CD14-positive monocyte (primary cell): ENCODE data around the gene UNK. TPM values are rescaled to one million over a fixed set of nuclear protein-coding genes. Genes with fewer than 3 reads are reported as not detected.

Experiments used
- DNase-seq, 3 donors: peaks; one replicate each; pipeline ENCODE4 v3.0.0-alpha.2; 2011 to 2022
- H2AFZ ChIP-seq: 2 replicates; pipeline ENCODE4 v1.6.0; 2012; ENCODE audit warnings: mild to moderate bottlenecking, low read depth, low read length, inconsistent platforms; ENCODE audit not compliant: insufficient read depth, poor library complexity, severe bottlenecking
- H3K27ac ChIP-seq, 2 donors: 1 replicate in 1 of 2; 2 replicates in 1 of 2; pipeline ENCODE4 v1.5.1; 2012 to 2013; ENCODE audit warnings: low read length in 2 of 2, control low read depth in 1 of 2, inconsistent platforms in 1 of 2, low read depth in 1 of 2, mild to moderate bottlenecking in 1 of 2
- H3K27me3 ChIP-seq, 2 donors: one replicate each; pipeline versions ENCODE4 v1.6.0 to v1.6.1; 2011 to 2013; ENCODE audit warnings: low read length in 2 of 2; ENCODE audit not compliant: control insufficient read depth in 2 of 2, insufficient read depth in 2 of 2
- H3K36me3 ChIP-seq, 2 donors: replicated peaks in 1 of 2; 1 replicate in 1 of 2; 2 replicates in 1 of 2; pipeline versions ENCODE4 v1.5.1 to v1.6.1; 2012 to 2013; ENCODE audit warnings: low read length in 2 of 2, control low read depth in 1 of 2, inconsistent platforms in 1 of 2, mild to moderate bottlenecking in 1 of 2; ENCODE audit not compliant: insufficient read depth in 2 of 2, control insufficient read depth in 1 of 2
- H3K4me1 ChIP-seq, 2 donors: 1 replicate in 1 of 2; 2 replicates in 1 of 2; pipeline versions ENCODE4 v1.5.1 to v1.6.1; 2012 to 2013; ENCODE audit warnings: low read length in 2 of 2, control low read depth in 1 of 2, inconsistent platforms in 1 of 2, mild to moderate bottlenecking in 1 of 2, moderate library complexity in 1 of 2; ENCODE audit not compliant: insufficient read depth in 2 of 2, control insufficient read depth in 1 of 2
- H3K4me2 ChIP-seq: replicated peaks from 2 replicates; pipeline ENCODE3; 2012; ENCODE audit warnings: low read length, moderate library complexity, mild to moderate bottlenecking; ENCODE audit not compliant: poor library complexity, severe bottlenecking; ENCODE audit errors: extremely low read depth
- H3K4me3 ChIP-seq, 3 experiments: fragments of 200-600 bp in 1 of 3; sonication (generic) in 1 of 3; replicated peaks in 1 of 3; 1 replicate in 2 of 3; 2 replicates in 1 of 3; pipeline ENCODE4 v1.5.1; 2011 to 2013; ENCODE audit warnings: low read length in 3 of 3, mild to moderate bottlenecking in 3 of 3, control low read depth in 2 of 3, low read depth in 2 of 3, inconsistent platforms in 1 of 3, moderate library complexity in 1 of 3
- H3K79me2 ChIP-seq: 2 replicates; pipeline ENCODE4 v1.6.0; 2012; ENCODE audit warnings: mild to moderate bottlenecking, control low read depth, inconsistent platforms, low read length, moderate library complexity; ENCODE audit not compliant: insufficient read depth
- H3K9ac ChIP-seq: 2 replicates; pipeline ENCODE4 v1.6.0; 2017; ENCODE audit warnings: low read length, mild to moderate bottlenecking; ENCODE audit not compliant: insufficient read depth, poor library complexity, severe bottlenecking
- H3K9me3 ChIP-seq, 2 donors: replicated peaks in 1 of 2; 1 replicate in 1 of 2; 2 replicates in 1 of 2; pipeline versions ENCODE4 v1.5.1 to v1.6.1; 2012 to 2013; ENCODE audit warnings: low read length in 2 of 2, control low read depth in 1 of 2; ENCODE audit not compliant: control insufficient read depth in 1 of 2, insufficient read depth in 1 of 2
- H4K20me1 ChIP-seq: 2 replicates; pipeline ENCODE4 v1.6.0; 2012; ENCODE audit warnings: mild to moderate bottlenecking, low read length, control low read depth, moderate library complexity; ENCODE audit not compliant: insufficient read depth
- H3K27ac Mint-ChIP-seq, 7 donors: one replicate each; pipeline ENCODE4 v1.8.0; 2020; ENCODE audit warnings: mild to moderate bottlenecking in 7 of 7, mixed read lengths in 7 of 7, moderate library complexity in 6 of 7, inconsistent platforms in 2 of 7
- H3K27me3 Mint-ChIP-seq, 3 donors: one replicate each; pipeline ENCODE4 v1.8.0; 2021 to 2022; ENCODE audit warnings: low read depth in 3 of 3, mild to moderate bottlenecking in 3 of 3, mixed read lengths in 3 of 3, moderate library complexity in 3 of 3, inconsistent platforms in 1 of 3
- H3K36me3 Mint-ChIP-seq, 2 donors: one replicate each; pipeline ENCODE4 v1.8.0; 2020; ENCODE audit warnings: mixed read lengths in 2 of 2, inconsistent platforms in 1 of 2, mild to moderate bottlenecking in 1 of 2
- H3K4me1 Mint-ChIP-seq: one replicate; pipeline ENCODE4 v1.8.0; 2020; ENCODE audit warnings: mild to moderate bottlenecking, mixed read lengths
- H3K4me3 Mint-ChIP-seq, 2 donors: one replicate each; pipeline ENCODE4 v1.8.0; 2020; ENCODE audit warnings: mild to moderate bottlenecking in 2 of 2, mixed read lengths in 2 of 2, moderate library complexity in 1 of 2
- H3K9me3 Mint-ChIP-seq, 7 donors: one replicate each; pipeline ENCODE4 v1.8.0; 2020 to 2022; ENCODE audit warnings: mixed read lengths in 7 of 7, mild to moderate bottlenecking in 6 of 7, moderate library complexity in 6 of 7, inconsistent platforms in 2 of 7
- WGBS: methylation state at CpG from one replicate; pipeline ENCODE4 v1.1.5; 2013; ENCODE audit warnings: missing lambda C conversion rate; ENCODE audit not compliant: insufficient coverage; 5-methylcytosine and 5-hydroxymethylcytosine counted together
- intact Hi-C, 2 donors: fragments of 100-400 bp; cut with micrococcal nuclease; formaldehyde crosslinking; loops; one replicate each; pipeline versions ENCODE4 v1.15.0 to v1.15.1; 2023
- polyA plus RNA-seq, 3 donors: library from polyadenylated mRNA; depleted of rRNA in 1 of 3; unstranded in 2 of 3; stranded (reverse) in 1 of 3; fragments of 300-500 nt in 2 of 3; fragments of >200 nt in 1 of 3; fragmentation: Illumina TruSeq in 2 of 3; gene quantifications; 1 replicate in 2 of 3; 2 replicates in 1 of 3; pipeline ENCODE4 v1.2.3, GENCODE V29; 2012 to 2021
- TF ChIP-seq, protein P1 (sequence below): fragments of 200-600 bp; IDR thresholded peaks from one replicate; pipeline ENCODE4 v1.8.0; 2022; ENCODE audit warnings: antibody characterized with exemption, mild to moderate bottlenecking

Gene UNK
- polyA plus RNA-seq, 3 donors: 6.3 to 12.9 (median 7.8) TPM

DNA sequence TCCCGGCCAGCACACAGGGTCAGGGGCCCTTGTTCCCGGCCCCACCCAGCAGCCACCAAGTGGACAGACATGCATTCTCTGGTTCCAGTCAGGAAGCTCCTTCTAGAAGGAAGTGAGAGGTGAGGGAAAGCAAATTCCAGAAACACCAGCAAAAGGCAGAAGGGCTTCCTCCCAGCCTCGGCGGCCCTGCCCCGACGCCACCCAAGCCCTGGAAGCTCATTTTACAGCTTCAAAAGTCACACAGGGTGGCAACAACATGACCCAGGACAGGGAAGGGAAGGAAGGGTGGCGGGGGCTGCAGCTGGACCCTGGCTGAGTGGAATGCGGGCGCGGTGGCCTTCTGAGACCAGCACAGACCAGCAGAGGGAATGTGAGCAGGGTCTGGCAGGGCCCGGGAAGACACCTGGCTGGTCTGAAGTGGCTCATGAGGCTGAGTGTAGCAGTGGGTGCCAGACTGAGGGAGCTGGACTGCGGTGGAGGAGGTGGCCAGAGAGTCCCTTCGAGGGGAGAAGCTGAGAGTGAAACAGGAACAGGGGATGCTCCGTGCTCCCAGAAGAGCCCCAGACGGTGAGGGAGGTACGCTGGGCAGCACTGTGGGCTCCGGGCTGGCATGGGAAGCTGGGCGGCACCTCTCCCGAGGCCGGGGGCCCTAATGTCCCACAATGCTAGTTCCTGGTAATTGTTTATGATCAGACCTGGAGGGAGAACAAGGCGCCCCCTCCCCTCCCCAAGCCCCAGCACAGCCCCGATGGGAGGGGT lies 61.5 kb downstream of the UNK start:
- TF ChIP-seq, protein P1, sequence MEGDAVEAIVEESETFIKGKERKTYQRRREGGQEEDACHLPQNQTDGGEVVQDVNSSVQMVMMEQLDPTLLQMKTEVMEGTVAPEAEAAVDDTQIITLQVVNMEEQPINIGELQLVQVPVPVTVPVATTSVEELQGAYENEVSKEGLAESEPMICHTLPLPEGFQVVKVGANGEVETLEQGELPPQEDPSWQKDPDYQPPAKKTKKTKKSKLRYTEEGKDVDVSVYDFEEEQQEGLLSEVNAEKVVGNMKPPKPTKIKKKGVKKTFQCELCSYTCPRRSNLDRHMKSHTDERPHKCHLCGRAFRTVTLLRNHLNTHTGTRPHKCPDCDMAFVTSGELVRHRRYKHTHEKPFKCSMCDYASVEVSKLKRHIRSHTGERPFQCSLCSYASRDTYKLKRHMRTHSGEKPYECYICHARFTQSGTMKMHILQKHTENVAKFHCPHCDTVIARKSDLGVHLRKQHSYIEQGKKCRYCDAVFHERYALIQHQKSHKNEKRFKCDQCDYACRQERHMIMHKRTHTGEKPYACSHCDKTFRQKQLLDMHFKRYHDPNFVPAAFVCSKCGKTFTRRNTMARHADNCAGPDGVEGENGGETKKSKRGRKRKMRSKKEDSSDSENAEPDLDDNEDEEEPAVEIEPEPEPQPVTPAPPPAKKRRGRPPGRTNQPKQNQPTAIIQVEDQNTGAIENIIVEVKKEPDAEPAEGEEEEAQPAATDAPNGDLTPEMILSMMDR: no peak
- Histone ChIP-seq H3K4me2 (peak overlapping the region; percentile 5), H2AFZ (no peak overlapping the region)

DNA sequence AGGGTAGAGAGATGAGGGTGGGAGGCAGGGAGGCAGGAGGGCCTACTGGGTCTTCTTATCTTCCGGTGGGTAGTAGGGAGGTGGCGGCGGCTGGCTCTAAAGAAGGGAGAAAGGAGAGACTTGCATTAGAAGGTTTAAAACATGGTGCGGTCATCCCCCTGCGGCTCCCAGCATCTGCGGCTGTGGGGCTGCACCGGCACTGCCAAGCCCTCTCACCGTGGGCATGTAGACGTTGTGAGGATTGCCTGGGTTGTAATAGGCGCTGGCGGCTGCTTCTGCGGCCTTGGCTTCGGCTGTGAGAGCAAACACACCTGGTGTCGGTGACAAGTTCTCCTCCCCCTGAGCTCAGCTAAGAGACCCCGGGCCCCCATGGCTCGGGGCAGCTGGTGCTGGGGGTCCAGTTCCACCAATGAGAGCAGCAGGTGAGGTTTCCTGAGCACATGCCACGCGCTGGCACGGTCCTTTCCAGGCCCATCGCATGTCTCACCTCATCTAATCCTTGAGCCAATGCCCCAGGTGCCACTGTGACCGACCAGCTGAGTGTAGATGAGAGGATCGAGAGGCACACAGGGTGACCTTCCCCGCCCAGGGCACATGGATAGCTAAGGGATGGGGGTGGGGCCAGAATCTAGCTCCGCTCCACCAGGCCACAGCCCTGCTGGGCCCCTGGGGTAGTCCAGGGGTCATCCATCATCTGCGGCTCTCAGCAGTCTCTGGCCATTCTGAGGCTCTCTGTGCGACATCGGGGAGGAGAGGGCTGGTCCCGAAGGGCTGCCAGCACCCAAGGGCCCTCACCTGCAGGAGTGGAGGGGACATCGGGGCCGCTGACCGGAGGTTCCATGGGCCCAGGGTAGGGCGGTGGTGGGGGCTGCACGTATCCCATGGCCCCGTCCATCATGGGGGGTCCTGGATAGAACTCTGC lies 62.3 kb downstream of the UNK start:
- Mint-ChIP-seq H3K36me3 (peaks cover 60 to 70% of the 10 kb centered on the region in 2 donors), H3K4me1 (peaks cover 23% of the 10 kb centered on the region), H3K4me3 (no peak overlapping the region), H3K9me3 (no peaks in the 10 kb centered on the region), H3K27me3 (no peaks in the 10 kb centered on the region), H3K27ac (peak overlapping the region in 4 of 7 donors; percentile 36 to 91 (median 72))
- Histone ChIP-seq H4K20me1 (peaks cover 77% of the 10 kb centered on the region), H3K4me3 (no peak overlapping the region), H3K4me1 (peaks cover 33 to 52% of the 10 kb centered on the region in 2 donors), H3K4me2 (no peak overlapping the region), H2AFZ (no peak overlapping the region), H3K27me3 (no peaks in the 10 kb centered on the region), H3K27ac (peak overlapping the region; percentile 87), H3K36me3 (peaks cover 62 to 70% of the 10 kb centered on the region in 2 donors), H3K9ac (no peak overlapping the region), H3K79me2 (peaks cover 37% of the 10 kb centered on the region), H3K9me3 (no peaks in the 10 kb centered on the region)
- TF ChIP-seq, protein P1: no peak
- DNase-seq: no peak
- intact Hi-C loops: loop anchor here (5.0 to 10.0 kb wide), 2 partner anchors 70 to 182 kb away; partner anchors contain the start of genes RECQL5 (in 1 of the 2) and SAP30BP (in 1 of the 2)
- WGBS: 96% methylated on average over 30 of the region's 34 CpGs

More for the DNA sequence above, 61.5 kb downstream of the UNK start:
- peaks cover 70% of the 10 kb centered on the region for H4K20me1 ChIP-seq
- Mint-ChIP-seq H3K27ac (peak overlapping the region; percentile 69 to 91 (median 88)), H3K9me3 (no peaks in the 10 kb centered on the region), H3K27me3 (no peaks in the 10 kb centered on the region), H3K36me3 (peaks cover 55 to 68% of the 10 kb centered on the region in 2 donors), H3K4me1 (peaks cover 23% of the 10 kb centered on the region), H3K4me3 (peak overlapping the region in 1 of 2 donors; percentile 37)
- H3K9ac ChIP-seq: no peak overlapping the region
- H3K79me2 ChIP-seq: peaks cover 33% of the 10 kb centered on the region
- no peak for DNase-seq
- no peak overlapping the region for H3K4me3 ChIP-seq
- no peaks in the 10 kb centered on the region for H3K27me3 ChIP-seq
- WGBS: 62% methylated on average over 15 of the region's 22 CpGs
- peaks cover 57 to 65% of the 10 kb centered on the region in 2 donors for H3K36me3 ChIP-seq
- peaks cover 33 to 52% of the 10 kb centered on the region in 2 donors for H3K4me1 ChIP-seq
- intact Hi-C loops: loop anchor here (5.0 to 10.0 kb wide), 2 partner anchors 69 to 181 kb away; partner anchors contain the start of genes RECQL5 (in 1 of the 2) and SAP30BP (in 1 of the 2)
- H3K27ac ChIP-seq: peak overlapping the region; percentile 87
- no peaks in the 10 kb centered on the region for H3K9me3 ChIP-seq
